IMR-90 (cell line): ENCODE measurements around the gene SPART. TPM values are rescaled to one million over a fixed set of nuclear protein-coding genes. Genes with fewer than 3 reads are reported as not detected.

ENCODE experiments used
- ATAC-seq: fragments of 200-7000 bp; cut with Tn5 transposase; 2 replicates; pipeline ENCODE4 v1.9.1; 2020; ENCODE audit warnings: low read depth, mild to moderate bottlenecking, moderate library complexity
- BruUV-seq: library from RNA; stranded (reverse); fragments of 400-500 nt; replicated peaks from 2 replicates; lab custom pipeline; 2021; lab: Mats Ljungman, UMichigan
- CTCF ChIA-PET: fragments of 300-600 bp; formaldehyde crosslinking; extraction: SDS; loops from one replicate; lab custom pipeline; 2021; ENCODE audit warnings: antibody characterized with exemption; lab: Yijun Ruan, JAX
- POLR2A ChIA-PET: fragments of 300-600 bp; sonication (Branson Sonifier 250); formaldehyde crosslinking; loops from one replicate; lab custom pipeline; 2022; ENCODE audit warnings: antibody characterized with exemption; ENCODE audit not compliant: unreplicated experiment; lab: Charles Lee
- DNase-seq: peaks from one replicate; pipeline ENCODE4 v3.0.0; 2013
- H2AFZ ChIP-seq: replicated peaks from 2 replicates; pipeline ENCODE3; 2013; ENCODE audit warnings: low read length, mild to moderate bottlenecking; ENCODE audit not compliant: poor library complexity
- H2AK5ac ChIP-seq: 2 replicates; pipeline ENCODE4 v1.6.1; 2013; ENCODE audit warnings: low read depth, low read length, inconsistent platforms
- H2AK9ac ChIP-seq: replicated peaks from 2 replicates; pipeline ENCODE3; 2013; ENCODE audit warnings: mild to moderate bottlenecking, low read depth, low read length, moderate library complexity; ENCODE audit not compliant: poor library complexity
- H2BK120ac ChIP-seq: 2 replicates; pipeline ENCODE4 v1.6.1; 2013; ENCODE audit warnings: low read depth, low read length, inconsistent platforms
- H2BK15ac ChIP-seq: 3 replicates; pipeline ENCODE4 v1.6.1; 2013; ENCODE audit warnings: low read depth, low read length, inconsistent platforms
- H2BK20ac ChIP-seq: 2 replicates; pipeline ENCODE4 v1.6.1; 2013; ENCODE audit warnings: low read depth, mild to moderate bottlenecking, inconsistent platforms, low read length, moderate library complexity
- H2BK5ac ChIP-seq: 2 replicates; pipeline ENCODE4 v1.6.1; 2013; ENCODE audit warnings: mild to moderate bottlenecking, low read depth, low read length, inconsistent platforms; ENCODE audit not compliant: poor library complexity, severe bottlenecking
- H3K14ac ChIP-seq: replicated peaks from 2 replicates; pipeline ENCODE4 v1.6.1; 2013; ENCODE audit warnings: low read depth, low read length, inconsistent platforms
- H3K18ac ChIP-seq: 2 replicates; pipeline ENCODE4 v1.6.1; 2013; ENCODE audit warnings: low read depth, low read length, control low read depth
- H3K23ac ChIP-seq: 2 replicates; pipeline ENCODE4 v1.6.1; 2013; ENCODE audit warnings: low read depth, low read length, inconsistent platforms
- H3K27ac ChIP-seq: 2 replicates; pipeline ENCODE4 v1.5.1; 2013; ENCODE audit warnings: mild to moderate bottlenecking, control low read depth, low read length; ENCODE audit not compliant: insufficient read depth
- H3K27me3 ChIP-seq: 2 replicates; pipeline ENCODE4 v1.6.1; 2013; ENCODE audit warnings: low read length; ENCODE audit not compliant: control insufficient read depth, insufficient read depth
- H3K36me3 ChIP-seq: 2 replicates; pipeline ENCODE4 v1.6.1; 2013; ENCODE audit warnings: low read length, mixed read lengths; ENCODE audit not compliant: control insufficient read depth, insufficient read depth
- H3K4ac ChIP-seq: 2 replicates; pipeline ENCODE4 v1.6.1; 2013; ENCODE audit warnings: low read depth, low read length, inconsistent platforms
- H3K4me1 ChIP-seq: 2 replicates; pipeline ENCODE4 v1.6.1; 2013; ENCODE audit warnings: low read length, mixed read lengths; ENCODE audit not compliant: control insufficient read depth, insufficient read depth
- H3K4me2 ChIP-seq: 2 replicates; pipeline ENCODE4 v1.6.1; 2013; ENCODE audit warnings: low read depth, mild to moderate bottlenecking, control low read depth, low read length, moderate library complexity
- H3K4me3 ChIP-seq: 2 replicates; pipeline ENCODE4 v1.5.1; 2013; ENCODE audit warnings: low read depth, mild to moderate bottlenecking, control low read depth, low read length, moderate library complexity; ENCODE audit not compliant: insufficient read depth
- H3K56ac ChIP-seq: 2 replicates; pipeline ENCODE4 v1.6.1; 2013; ENCODE audit warnings: low read length, inconsistent platforms; ENCODE audit not compliant: insufficient read depth; ENCODE audit errors: extremely low read depth
- H3K79me1 ChIP-seq, 2 experiments: 2 replicates each; pipeline ENCODE4 v1.6.1; 2013; ENCODE audit warnings: low read length in 2 of 2, inconsistent platforms in 1 of 2, low read depth in 1 of 2
- H3K9ac ChIP-seq: 2 replicates; pipeline ENCODE4 v1.6.1; 2013; ENCODE audit warnings: low read depth, low read length, control low read depth
- H3K9me1 ChIP-seq: 2 replicates; pipeline ENCODE4 v1.6.1; 2013; ENCODE audit warnings: low read length, inconsistent platforms; ENCODE audit not compliant: insufficient read depth
- H3K9me3 ChIP-seq: 2 replicates; pipeline ENCODE4 v1.6.1; 2013; ENCODE audit warnings: low read length; ENCODE audit not compliant: control insufficient read depth, insufficient read depth
- H4K20me1 ChIP-seq: 2 replicates; pipeline ENCODE4 v1.6.1; 2013; ENCODE audit warnings: low read length, inconsistent platforms; ENCODE audit not compliant: insufficient read depth
- H4K5ac ChIP-seq: 2 replicates; pipeline ENCODE4 v1.6.1; 2013; ENCODE audit warnings: mild to moderate bottlenecking, low read depth, low read length, control low read depth
- H4K8ac ChIP-seq, 2 experiments: 2 replicates each; pipeline ENCODE4 v1.6.1; 2013; ENCODE audit warnings: low read depth in 2 of 2, low read length in 2 of 2, control low read depth in 1 of 2, inconsistent platforms in 1 of 2
- H4K91ac ChIP-seq: 2 replicates; pipeline ENCODE4 v1.6.1; 2013; ENCODE audit warnings: low read depth, low read length, inconsistent platforms; ENCODE audit not compliant: insufficient read depth
- CEBPB ChIP-seq: IDR thresholded peaks from 2 replicates; pipeline ENCODE4 v1.6.1; 2012; ENCODE audit warnings: low read depth, low read length, improper control_type of control experiment
- MAFK ChIP-seq: IDR thresholded peaks from 2 replicates; pipeline ENCODE4 v1.6.1; 2012; ENCODE audit warnings: low read depth, low read length, improper control_type of control experiment
- MAZ ChIP-seq: IDR thresholded peaks from 2 replicates; pipeline ENCODE4 v1.6.1; 2012; ENCODE audit warnings: low read depth, mild to moderate bottlenecking, low read length, improper control_type of control experiment, moderate library complexity, borderline replicate concordance
- MXI1 ChIP-seq: IDR thresholded peaks from 2 replicates; pipeline ENCODE4 v1.6.1; 2012; ENCODE audit warnings: low read depth, mild to moderate bottlenecking, low read length, moderate library complexity, borderline replicate concordance
- NFE2L2 ChIP-seq: fragments of 150-350 bp; IDR thresholded peaks from 2 replicates; pipeline ENCODE4 v1.6.1; 2016; ENCODE audit warnings: low read depth, mild to moderate bottlenecking, low read length
- POLR2A ChIP-seq: IDR thresholded peaks from 2 replicates; pipeline ENCODE4 v1.6.1; 2012; ENCODE audit warnings: mild to moderate bottlenecking, low read depth, low read length
- RAD21 ChIP-seq: IDR thresholded peaks from 2 replicates; pipeline ENCODE4 v1.6.1; 2012; ENCODE audit warnings: low read length, improper control_type of control experiment
- RCOR1 ChIP-seq: IDR thresholded peaks from 2 replicates; pipeline ENCODE4 v1.6.1; 2012; ENCODE audit warnings: mild to moderate bottlenecking, low read length, improper control_type of control experiment; ENCODE audit not compliant: insufficient replicate concordance
- RFX5 ChIP-seq: IDR thresholded peaks from 2 replicates; pipeline ENCODE4 v1.8.0; 2012; ENCODE audit warnings: low read depth, mild to moderate bottlenecking, low read length, moderate library complexity
- SMC3 ChIP-seq: fragments of 150-350 bp; IDR thresholded peaks from 2 replicates; pipeline ENCODE4 v1.6.1; 2016; ENCODE audit warnings: low read depth, mild to moderate bottlenecking, antibody characterized with exemption, low read length, moderate library complexity
- WGBS, 2 experiments: methylation state at CpG; one replicate each; pipeline versions ENCODE4 v1.1.5 to v1.1.7; 2013; ENCODE audit warnings: missing lambda C conversion rate in 2 of 2; ENCODE audit not compliant: insufficient read length in 1 of 2; ENCODE audit errors: extremely low coverage in 2 of 2; 5-methylcytosine and 5-hydroxymethylcytosine counted together
- dilution Hi-C: fragments of 300-500 bp; cut with HindIII; formaldehyde crosslinking; loops from one replicate; pipeline ENCODE4 v1.14.3; 2018; ENCODE audit warnings: low sequenced_read_pairs; ENCODE audit not compliant: unreplicated experiment
- in situ Hi-C: fragments of 300-500 bp; cut with MboI; formaldehyde crosslinking; loops from 3 replicates; pipeline ENCODE4 v1.14.3; 2019; ENCODE audit warnings: low sequenced_read_pairs, inconsistent platforms, mixed read lengths
- intact Hi-C: fragments of 100-400 bp; cut with micrococcal nuclease; formaldehyde crosslinking; loops from 2 replicates; pipeline ENCODE4 v1.10.0; 2022
- polyA plus RNA-seq, 3 experiments: library from polyadenylated mRNA; depleted of rRNA; stranded (reverse); fragments of >200 nt; gene quantifications; 2 replicates each; pipeline ENCODE4 v1.2.3, GENCODE V29; 2012; ENCODE audit warnings: low replicate concordance in 1 of 3
- total RNA-seq: library from RNA; depleted of rRNA; stranded (reverse); fragments of >200 nt; gene quantifications from 2 replicates; pipeline ENCODE4 v1.2.3, GENCODE V29; 2012
- TF ChIP-seq, protein P1 (sequence below): conservative IDR thresholded peaks from 2 replicates; pipeline ENCODE4 v1.5.1; 2012; ENCODE audit warnings: mild to moderate bottlenecking, low read depth, low read length, improper control_type of control experiment
- TF ChIP-seq, protein P2 (sequence below): fragments of 150-350 bp; IDR thresholded peaks from 2 replicates; pipeline ENCODE4 v1.6.1; 2016; ENCODE audit warnings: low read depth, mild to moderate bottlenecking, low read length, moderate library complexity, borderline replicate concordance

The SPART gene
- total and polyA plus RNA-seq, 2 of the 4 experiments (the other 2 are of a cell fraction), result 43.8 to 110 TPM

DNA sequence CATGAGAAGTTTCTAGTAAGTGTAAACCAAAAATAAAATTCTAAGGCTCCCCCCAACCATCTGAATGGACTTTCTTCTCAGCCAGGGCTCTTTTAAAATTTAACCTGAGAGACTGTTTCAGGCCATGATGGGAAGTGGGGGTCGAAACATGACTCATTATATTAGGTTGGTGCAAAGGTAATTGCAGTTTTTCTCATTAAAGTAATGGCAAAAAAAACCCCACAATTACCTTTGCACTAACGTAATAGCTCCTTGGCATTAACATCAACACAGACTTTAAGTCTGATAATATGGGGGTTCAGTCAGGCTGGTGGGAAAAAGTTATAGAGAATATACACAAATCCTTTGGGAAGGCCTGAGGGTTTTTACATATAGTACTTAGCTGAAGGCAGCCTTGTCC is 9.4 kb upstream of the SPART start:
- no CpG with 5 or more reads among the region's 2 CpGs for WGBS, 2 experiments
- Histone ChIP-seq H2BK5ac (no peak overlapping the region), H3K36me3 (no peaks in the 10 kb centered on the region), H4K8ac (no peak overlapping the region), H3K23ac (no peak overlapping the region), H2AFZ (no peak overlapping the region), H3K18ac (no peak overlapping the region), H3K4me3 (no peak overlapping the region), H3K9me3 (no peaks in the 10 kb centered on the region), H2BK20ac (no peak overlapping the region), H3K9me1 (peaks cover 3% of the 10 kb centered on the region; the same call in 1 of the 2 replicates), H2BK15ac (no peak overlapping the region), H2BK120ac (no peak overlapping the region), H4K91ac (no peak overlapping the region), H3K4me2 (no peak overlapping the region), H2AK9ac (no peak overlapping the region), H4K20me1 (no peaks in the 10 kb centered on the region), H3K9ac (no peak overlapping the region), H3K4ac (no peak overlapping the region), H2AK5ac (no peak overlapping the region), H3K27me3 (no peaks in the 10 kb centered on the region), H3K27ac (no peak overlapping the region), H3K4me1 (peaks cover 8% of the 10 kb centered on the region), H3K14ac (no peak overlapping the region), H3K79me1 (no peaks in the 10 kb centered on the region), H4K5ac (no peak overlapping the region), H3K56ac (no peak overlapping the region)
- no TSS peak for BruUV-seq
- in situ Hi-C loops, result no loop called here
- DNase-seq (no peak), ATAC-seq (no peak)
- ChIA-PET POLR2A (no interaction called here), CTCF (interaction anchor here (0.8 kb wide), 2 partner anchors 18 to 72 kb away, joined by 3 read pairs; no protein-coding TSS in a partner anchor)
- TF ChIP-seq, protein P1, sequence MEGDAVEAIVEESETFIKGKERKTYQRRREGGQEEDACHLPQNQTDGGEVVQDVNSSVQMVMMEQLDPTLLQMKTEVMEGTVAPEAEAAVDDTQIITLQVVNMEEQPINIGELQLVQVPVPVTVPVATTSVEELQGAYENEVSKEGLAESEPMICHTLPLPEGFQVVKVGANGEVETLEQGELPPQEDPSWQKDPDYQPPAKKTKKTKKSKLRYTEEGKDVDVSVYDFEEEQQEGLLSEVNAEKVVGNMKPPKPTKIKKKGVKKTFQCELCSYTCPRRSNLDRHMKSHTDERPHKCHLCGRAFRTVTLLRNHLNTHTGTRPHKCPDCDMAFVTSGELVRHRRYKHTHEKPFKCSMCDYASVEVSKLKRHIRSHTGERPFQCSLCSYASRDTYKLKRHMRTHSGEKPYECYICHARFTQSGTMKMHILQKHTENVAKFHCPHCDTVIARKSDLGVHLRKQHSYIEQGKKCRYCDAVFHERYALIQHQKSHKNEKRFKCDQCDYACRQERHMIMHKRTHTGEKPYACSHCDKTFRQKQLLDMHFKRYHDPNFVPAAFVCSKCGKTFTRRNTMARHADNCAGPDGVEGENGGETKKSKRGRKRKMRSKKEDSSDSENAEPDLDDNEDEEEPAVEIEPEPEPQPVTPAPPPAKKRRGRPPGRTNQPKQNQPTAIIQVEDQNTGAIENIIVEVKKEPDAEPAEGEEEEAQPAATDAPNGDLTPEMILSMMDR, result no peak
- TF ChIP-seq SMC3 (no peak), MXI1 (no peak), MAFK (no peak), RAD21 (no peak), MAZ (no peak), CEBPB (no peak), RFX5 (no peak), NFE2L2 (no peak), POLR2A (no peak), RCOR1 (no peak)
- TF ChIP-seq, protein P2, sequence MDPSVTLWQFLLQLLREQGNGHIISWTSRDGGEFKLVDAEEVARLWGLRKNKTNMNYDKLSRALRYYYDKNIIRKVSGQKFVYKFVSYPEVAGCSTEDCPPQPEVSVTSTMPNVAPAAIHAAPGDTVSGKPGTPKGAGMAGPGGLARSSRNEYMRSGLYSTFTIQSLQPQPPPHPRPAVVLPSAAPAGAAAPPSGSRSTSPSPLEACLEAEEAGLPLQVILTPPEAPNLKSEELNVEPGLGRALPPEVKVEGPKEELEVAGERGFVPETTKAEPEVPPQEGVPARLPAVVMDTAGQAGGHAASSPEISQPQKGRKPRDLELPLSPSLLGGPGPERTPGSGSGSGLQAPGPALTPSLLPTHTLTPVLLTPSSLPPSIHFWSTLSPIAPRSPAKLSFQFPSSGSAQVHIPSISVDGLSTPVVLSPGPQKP, result no peak
- dilution Hi-C loops, result no loop called here
- intact Hi-C loops, result no loop called here
